Epithelial cell of proximal tubule (primary cell): ENCODE results near the gene CDKN2B. TPM values are rescaled to one million over a fixed set of nuclear protein-coding genes. Genes with fewer than 3 reads are reported as not detected.

Source experiments
- DNase-seq: peaks from one replicate; pipeline ENCODE4 v3.0.0-alpha.2; 2011; ENCODE audit warnings: low read depth
- H3K4me3 ChIP-seq: 2 replicates; pipeline ENCODE4 v1.5.1; 2011; ENCODE audit warnings: low read depth, mild to moderate bottlenecking, low read length
- total RNA-seq: library from RNA; depleted of rRNA; stranded (reverse); fragments of >200 nt; gene quantifications from 2 replicates; pipeline ENCODE4 v1.2.3, GENCODE V29; 2015
- TF ChIP-seq, protein P1 (sequence below): conservative IDR thresholded peaks from 2 replicates; pipeline ENCODE4 v1.5.1; 2012; ENCODE audit warnings: low read depth, mild to moderate bottlenecking, low read length

Gene CDKN2B
- total RNA-seq, 1 donor from 2014 or later = 25.9 TPM

DNA sequence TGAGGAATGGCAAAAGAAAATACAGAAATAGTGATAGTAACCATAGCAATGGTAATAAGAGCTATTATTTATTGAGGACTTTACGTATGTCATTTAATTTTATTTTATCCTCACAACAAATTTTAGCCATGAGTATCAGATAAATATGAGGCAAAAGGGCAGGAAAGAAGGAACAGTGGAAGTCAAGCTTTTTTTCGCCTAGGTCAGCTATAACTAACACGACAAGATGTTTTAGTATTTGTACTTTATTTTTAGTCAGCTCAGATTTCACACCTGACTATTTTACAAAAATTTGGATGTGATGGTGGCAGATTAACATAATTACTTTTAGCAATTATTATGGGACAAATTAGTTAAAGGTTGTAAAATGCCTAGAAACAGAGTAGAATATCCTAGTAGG lies 34.8 kb upstream of the CDKN2B start:
- TF ChIP-seq, protein P1, sequence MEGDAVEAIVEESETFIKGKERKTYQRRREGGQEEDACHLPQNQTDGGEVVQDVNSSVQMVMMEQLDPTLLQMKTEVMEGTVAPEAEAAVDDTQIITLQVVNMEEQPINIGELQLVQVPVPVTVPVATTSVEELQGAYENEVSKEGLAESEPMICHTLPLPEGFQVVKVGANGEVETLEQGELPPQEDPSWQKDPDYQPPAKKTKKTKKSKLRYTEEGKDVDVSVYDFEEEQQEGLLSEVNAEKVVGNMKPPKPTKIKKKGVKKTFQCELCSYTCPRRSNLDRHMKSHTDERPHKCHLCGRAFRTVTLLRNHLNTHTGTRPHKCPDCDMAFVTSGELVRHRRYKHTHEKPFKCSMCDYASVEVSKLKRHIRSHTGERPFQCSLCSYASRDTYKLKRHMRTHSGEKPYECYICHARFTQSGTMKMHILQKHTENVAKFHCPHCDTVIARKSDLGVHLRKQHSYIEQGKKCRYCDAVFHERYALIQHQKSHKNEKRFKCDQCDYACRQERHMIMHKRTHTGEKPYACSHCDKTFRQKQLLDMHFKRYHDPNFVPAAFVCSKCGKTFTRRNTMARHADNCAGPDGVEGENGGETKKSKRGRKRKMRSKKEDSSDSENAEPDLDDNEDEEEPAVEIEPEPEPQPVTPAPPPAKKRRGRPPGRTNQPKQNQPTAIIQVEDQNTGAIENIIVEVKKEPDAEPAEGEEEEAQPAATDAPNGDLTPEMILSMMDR = no peak
- H3K4me3 ChIP-seq = no peak overlapping the region
- DNase-seq = no peak

DNA sequence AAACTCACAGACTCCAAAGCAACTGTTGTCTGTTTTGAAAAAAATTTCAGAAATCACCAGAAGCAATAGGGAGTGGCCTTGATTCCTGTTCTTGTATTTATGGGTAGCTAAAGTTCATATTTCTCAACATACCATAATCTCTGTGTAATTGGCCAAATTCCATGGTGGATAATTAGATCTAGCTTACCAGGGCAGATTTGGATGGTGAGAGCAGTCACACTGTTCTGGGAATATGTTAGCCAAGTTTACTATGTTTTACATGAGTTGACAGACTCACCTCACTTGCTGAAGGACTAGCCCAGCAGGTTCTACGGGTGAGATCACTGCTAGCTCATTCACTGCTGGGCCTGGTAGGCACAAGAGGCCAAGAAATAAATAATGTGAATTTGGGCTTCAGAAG lies 32.7 kb upstream of the CDKN2B start:
- no peak overlapping the region for H3K4me3 ChIP-seq
- TF ChIP-seq, protein P1 = no peak
- DNase-seq = no peak

DNA sequence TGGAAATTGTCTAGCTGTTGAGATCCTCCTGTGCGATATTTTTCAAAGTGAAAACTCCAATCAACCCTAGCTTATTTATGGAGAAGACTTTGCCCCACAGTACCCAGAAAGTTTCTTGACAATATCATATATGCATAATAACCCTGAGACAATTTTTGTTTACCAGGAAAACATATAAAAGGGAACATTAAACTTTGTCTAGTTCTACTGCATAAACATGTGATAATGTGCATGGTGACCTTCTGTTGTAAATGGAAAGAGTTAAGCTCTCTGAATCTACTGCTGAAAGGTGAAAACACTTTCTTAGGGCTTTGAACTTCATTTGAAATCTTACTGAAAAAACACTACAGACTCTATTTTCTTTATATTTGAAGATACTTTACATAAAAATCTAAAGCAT lies 32.2 kb upstream of the CDKN2B start:
- no peak for DNase-seq
- no peak overlapping the region for H3K4me3 ChIP-seq
- TF ChIP-seq, protein P1 = no peak

DNA sequence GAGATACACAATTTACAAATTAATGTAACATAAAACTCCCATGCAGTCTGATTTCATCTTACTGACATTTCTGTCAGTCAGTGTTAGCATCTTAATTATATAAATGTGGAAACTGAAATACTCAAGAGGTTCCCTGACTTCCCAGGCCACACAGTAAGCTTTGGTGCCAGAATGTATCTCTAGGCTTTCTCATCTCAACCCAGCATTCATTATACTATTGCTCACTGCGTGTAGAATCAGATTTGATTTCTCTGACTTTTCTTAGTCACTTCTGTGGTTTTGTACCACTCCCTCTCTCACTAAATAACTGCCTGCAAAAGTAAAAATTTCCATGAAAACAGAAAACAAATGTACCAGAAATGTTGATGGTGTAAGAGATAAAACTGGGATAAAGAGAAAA lies 31.7 kb upstream of the CDKN2B start:
- TF ChIP-seq, protein P1 = no peak
- no peak for DNase-seq
- H3K4me3 ChIP-seq = no peak overlapping the region

DNA sequence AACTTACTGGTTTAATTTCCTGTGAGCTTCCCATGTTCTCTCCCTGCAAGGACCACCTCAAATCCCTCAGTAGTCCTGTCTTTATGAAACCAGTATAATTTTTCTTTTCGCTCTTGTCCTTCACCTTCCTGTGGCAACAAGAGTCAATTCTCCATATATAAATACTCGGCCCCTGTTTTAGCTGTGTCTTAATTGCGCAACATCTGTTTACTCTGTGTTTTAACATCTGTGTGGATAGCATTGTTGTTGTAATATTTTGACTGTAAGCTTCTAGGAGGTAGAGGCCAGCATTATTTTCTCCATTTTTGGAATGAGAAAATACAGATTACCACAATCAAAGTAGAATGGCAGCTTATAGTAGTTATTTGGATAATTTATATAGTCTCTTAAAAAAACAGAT lies 30.2 kb upstream of the CDKN2B start:
- no peak for DNase-seq
- TF ChIP-seq, protein P1 = no peak
- H3K4me3 ChIP-seq = no peak overlapping the region

DNA sequence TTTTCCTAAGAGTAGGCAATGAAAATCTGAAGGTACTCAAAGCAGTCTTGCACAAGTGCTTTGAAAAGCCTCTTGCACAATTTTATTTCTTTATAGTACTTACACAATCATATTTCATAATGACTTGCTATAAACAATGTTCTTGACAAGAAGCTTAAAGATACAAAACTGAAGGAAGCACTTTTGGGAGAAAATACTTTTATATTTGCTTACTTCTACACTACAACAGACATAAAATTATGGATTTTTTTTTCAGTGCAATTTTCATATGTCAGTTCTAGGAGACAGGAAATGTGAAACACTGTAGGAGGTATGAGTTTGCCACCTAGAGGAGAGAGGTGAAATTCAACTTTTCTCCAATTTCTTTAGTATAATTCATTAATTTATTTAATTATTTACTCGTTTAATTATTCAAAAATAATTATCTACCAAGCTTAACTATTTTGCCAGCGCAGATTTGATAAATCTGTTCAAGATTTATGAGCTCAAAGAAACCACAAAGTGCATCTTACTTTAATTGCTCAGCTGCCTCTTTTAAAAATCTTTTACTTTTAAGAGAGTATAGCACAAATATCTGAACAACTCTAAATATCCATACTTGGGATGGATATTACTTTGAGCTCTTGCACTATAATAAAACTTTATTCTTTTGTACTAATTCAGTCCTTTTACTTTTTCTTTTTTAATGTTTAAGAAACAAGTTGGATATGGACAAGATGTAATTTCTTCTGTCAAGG lies 29.0 kb upstream of the CDKN2B start:
- TF ChIP-seq, protein P1 = peak; percentile 59
- no peak for DNase-seq
- H3K4me3 ChIP-seq = no peak overlapping the region
